PC-3 (cell line): Measurements from ENCODE around the gene IGFBP7.

ENCODE experiments used
- EZH2phosphoT487 ChIP-seq: fragments of 300-600 bp; sonication (generic); IDR thresholded peaks from 2 replicates; pipeline ENCODE4 v1.6.1; 2018; ENCODE audit warnings: mild to moderate bottlenecking, antibody characterized with exemption, low read length, borderline replicate concordance
- TF ChIP-seq, protein P1 (sequence below): fragments of 300-600 bp; sonication (generic); conservative IDR thresholded peaks from 2 replicates; pipeline ENCODE4 v1.5.1; 2017; ENCODE audit warnings: antibody characterized with exemption, low read depth, mild to moderate bottlenecking, low read length

DNA sequence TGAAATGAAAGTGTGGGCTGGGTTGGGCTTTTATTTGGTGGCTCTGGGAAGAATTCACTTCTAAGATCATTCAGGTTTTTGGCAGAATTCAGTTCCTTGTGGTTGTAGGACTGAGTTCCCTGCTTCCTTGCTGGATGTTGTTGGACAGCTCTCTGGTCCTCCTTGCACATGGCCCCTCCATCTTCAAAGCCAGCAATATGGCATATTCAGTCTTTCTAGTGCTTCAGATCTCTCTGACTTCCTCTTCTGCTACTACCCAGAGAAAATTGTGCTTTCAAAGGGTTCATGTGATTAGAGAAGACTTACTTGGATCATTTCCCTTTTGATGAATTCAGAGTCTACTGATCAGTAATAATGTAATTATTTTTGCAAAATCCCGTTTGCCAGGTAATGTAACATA lies 12.8 kb upstream of the IGFBP7 start:
- no peak for TF ChIP-seq EZH2phosphoT487
- TF ChIP-seq, protein P1, sequence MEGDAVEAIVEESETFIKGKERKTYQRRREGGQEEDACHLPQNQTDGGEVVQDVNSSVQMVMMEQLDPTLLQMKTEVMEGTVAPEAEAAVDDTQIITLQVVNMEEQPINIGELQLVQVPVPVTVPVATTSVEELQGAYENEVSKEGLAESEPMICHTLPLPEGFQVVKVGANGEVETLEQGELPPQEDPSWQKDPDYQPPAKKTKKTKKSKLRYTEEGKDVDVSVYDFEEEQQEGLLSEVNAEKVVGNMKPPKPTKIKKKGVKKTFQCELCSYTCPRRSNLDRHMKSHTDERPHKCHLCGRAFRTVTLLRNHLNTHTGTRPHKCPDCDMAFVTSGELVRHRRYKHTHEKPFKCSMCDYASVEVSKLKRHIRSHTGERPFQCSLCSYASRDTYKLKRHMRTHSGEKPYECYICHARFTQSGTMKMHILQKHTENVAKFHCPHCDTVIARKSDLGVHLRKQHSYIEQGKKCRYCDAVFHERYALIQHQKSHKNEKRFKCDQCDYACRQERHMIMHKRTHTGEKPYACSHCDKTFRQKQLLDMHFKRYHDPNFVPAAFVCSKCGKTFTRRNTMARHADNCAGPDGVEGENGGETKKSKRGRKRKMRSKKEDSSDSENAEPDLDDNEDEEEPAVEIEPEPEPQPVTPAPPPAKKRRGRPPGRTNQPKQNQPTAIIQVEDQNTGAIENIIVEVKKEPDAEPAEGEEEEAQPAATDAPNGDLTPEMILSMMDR, result no peak
